ENCODE results near the gene CENPT.

DNA sequence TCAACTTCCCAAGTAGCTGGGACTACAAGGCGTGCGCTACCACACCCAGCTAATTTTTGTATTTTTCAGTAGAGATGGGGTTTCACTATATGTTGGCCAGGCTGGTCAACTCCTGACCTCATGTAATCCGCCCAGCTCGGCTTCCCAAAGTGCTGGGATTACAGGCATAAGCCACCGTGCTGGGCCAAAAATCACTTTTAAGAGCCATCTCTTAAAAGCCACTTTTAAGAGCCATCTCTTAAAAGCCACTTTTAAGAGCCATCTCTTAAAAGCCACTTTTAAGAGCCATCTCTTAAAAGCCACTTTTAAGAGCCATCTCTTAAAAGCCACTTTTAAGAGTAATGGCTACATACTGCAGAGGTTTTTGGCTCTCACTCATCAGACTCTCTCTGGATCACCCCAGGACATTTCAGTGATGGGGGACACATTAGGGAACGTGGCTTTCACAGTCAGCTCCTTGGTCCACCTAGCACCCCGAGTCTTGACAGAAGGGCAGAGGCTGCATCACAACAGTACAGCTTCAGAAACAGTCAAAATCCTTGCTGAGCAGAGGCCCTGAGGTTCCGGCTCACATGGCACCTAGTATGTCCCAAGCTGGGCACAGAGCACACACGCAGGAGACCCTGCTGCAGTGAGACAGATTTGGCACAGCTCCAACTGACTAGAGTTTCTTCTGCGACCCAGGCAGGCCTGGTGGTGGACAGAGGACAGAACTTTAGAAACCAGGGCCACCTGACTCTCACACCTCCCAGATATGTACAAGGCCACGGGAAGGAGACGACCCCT, 64.7 kb downstream of the CENPT start:
- no peak for TF ChIP-seq CCAR2 (optimal IDR thresholded peaks at IDR 0.05; ENCODE audit: low read depth, low read length)
- no peak for TF ChIP-seq TCF7 (IDR thresholded peaks at IDR 0.05; ENCODE audit: low read depth)
- no peak for TF ChIP-seq ZNF138 (CRISPR knock-in tag; IDR thresholded peaks at IDR 0.05; ENCODE audit: low read depth)
- TF ChIP-seq, protein P1, sequence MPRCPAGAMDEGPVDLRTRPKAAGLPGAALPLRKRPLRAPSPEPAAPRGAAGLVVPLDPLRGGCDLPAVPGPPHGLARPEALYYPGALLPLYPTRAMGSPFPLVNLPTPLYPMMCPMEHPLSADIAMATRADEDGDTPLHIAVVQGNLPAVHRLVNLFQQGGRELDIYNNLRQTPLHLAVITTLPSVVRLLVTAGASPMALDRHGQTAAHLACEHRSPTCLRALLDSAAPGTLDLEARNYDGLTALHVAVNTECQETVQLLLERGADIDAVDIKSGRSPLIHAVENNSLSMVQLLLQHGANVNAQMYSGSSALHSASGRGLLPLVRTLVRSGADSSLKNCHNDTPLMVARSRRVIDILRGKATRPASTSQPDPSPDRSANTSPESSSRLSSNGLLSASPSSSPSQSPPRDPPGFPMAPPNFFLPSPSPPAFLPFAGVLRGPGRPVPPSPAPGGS (CRISPR knock-in tag; IDR thresholded peaks at IDR 0.05), result no peak
- TF ChIP-seq, protein P2, sequence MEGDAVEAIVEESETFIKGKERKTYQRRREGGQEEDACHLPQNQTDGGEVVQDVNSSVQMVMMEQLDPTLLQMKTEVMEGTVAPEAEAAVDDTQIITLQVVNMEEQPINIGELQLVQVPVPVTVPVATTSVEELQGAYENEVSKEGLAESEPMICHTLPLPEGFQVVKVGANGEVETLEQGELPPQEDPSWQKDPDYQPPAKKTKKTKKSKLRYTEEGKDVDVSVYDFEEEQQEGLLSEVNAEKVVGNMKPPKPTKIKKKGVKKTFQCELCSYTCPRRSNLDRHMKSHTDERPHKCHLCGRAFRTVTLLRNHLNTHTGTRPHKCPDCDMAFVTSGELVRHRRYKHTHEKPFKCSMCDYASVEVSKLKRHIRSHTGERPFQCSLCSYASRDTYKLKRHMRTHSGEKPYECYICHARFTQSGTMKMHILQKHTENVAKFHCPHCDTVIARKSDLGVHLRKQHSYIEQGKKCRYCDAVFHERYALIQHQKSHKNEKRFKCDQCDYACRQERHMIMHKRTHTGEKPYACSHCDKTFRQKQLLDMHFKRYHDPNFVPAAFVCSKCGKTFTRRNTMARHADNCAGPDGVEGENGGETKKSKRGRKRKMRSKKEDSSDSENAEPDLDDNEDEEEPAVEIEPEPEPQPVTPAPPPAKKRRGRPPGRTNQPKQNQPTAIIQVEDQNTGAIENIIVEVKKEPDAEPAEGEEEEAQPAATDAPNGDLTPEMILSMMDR (CRISPR knock-in tag; IDR thresholded peaks at IDR 0.05), result no peak
- no peak for TF ChIP-seq ZNF75D (CRISPR knock-in tag; IDR thresholded peaks at IDR 0.05; ENCODE audit: borderline replicate concordance)
- TF ChIP-seq ZFP36 (IDR thresholded peaks at IDR 0.05; ENCODE audit: borderline replicate concordance, low read depth, low read length, partially characterized antibody), result no peak
- TF ChIP-seq PATZ1 (CRISPR knock-in tag; IDR thresholded peaks at IDR 0.05), result no peak
- TF ChIP-seq NCOA2 (CRISPR knock-in tag; IDR thresholded peaks at IDR 0.05), result no peak
- TF ChIP-seq HMGA1 (CRISPR knock-in tag; conservative IDR thresholded peaks at IDR 0.05), result no peak
- TF ChIP-seq CHD2 (IDR thresholded peaks at IDR 0.05; ENCODE audit: low read depth, low read length), result no peak
